Ishikawa (cell line): ENCODE results near the gene SF1.

ENCODE experiments used
- CEBPB ChIP-seq: IDR thresholded peaks from 2 replicates; pipeline ENCODE4 v1.6.1; 2012
- CREB1 ChIP-seq: IDR thresholded peaks from 2 replicates; pipeline ENCODE4 v1.6.1; 2012; ENCODE audit warnings: low read depth
- EP300 ChIP-seq: IDR thresholded peaks from 2 replicates; pipeline ENCODE4 v1.6.1; 2012; ENCODE audit warnings: borderline replicate concordance
- FOXM1 ChIP-seq: IDR thresholded peaks from 2 replicates; pipeline ENCODE4 v1.6.1; 2012; ENCODE audit warnings: low read depth, borderline replicate concordance
- MAX ChIP-seq: IDR thresholded peaks from 2 replicates; pipeline ENCODE4 v1.6.1; 2012
- NFIC ChIP-seq: IDR thresholded peaks from 2 replicates; pipeline ENCODE4 v1.6.1; 2012
- RAD21 ChIP-seq: IDR thresholded peaks from 2 replicates; pipeline ENCODE4 v1.6.1; 2012; ENCODE audit warnings: low read depth
- REST ChIP-seq: IDR thresholded peaks from 2 replicates; pipeline ENCODE4 v1.6.1; 2012; ENCODE audit warnings: low read depth, mild to moderate bottlenecking
- TAF1 ChIP-seq: IDR thresholded peaks from 2 replicates; pipeline ENCODE4 v1.6.1; 2012; ENCODE audit warnings: low read depth, mild to moderate bottlenecking
- TCF12 ChIP-seq: IDR thresholded peaks from 2 replicates; pipeline ENCODE4 v1.6.1; 2012; ENCODE audit warnings: low read depth
- TEAD4 ChIP-seq: IDR thresholded peaks from 2 replicates; pipeline ENCODE4 v1.6.1; 2012
- USF1 ChIP-seq: IDR thresholded peaks from 2 replicates; pipeline ENCODE4 v1.6.1; 2012
- YY1 ChIP-seq: IDR thresholded peaks from 2 replicates; pipeline ENCODE4 v1.6.1; 2012; ENCODE audit warnings: low read depth
- ZBTB7A ChIP-seq: IDR thresholded peaks from 2 replicates; pipeline ENCODE4 v1.6.1; 2012; ENCODE audit warnings: low read depth

The SF1 gene

GRCh38 chr11:64770120-64770519 is 8.2 kb downstream of the SF1 start:
- TF ChIP-seq USF1 (no peak), CEBPB (no peak), CREB1 (no peak), TCF12 (no peak), RAD21 (no peak), NFIC (no peak), YY1 (no peak), REST (no peak), TAF1 (no peak), ZBTB7A (no peak), MAX (no peak), TEAD4 (no peak), EP300 (no peak), FOXM1 (no peak)

GRCh38 chr11:64769283-64769682 is 9.1 kb downstream of the SF1 start:
- TF ChIP-seq TAF1 (no peak), USF1 (no peak), MAX (no peak)

GRCh38 chr11:64768300-64768694 is 10.0 kb downstream of the SF1 start:
- TF ChIP-seq MAX (no peak), YY1 (no peak), TAF1 (no peak), CEBPB (no peak), REST (no peak)

- TF ChIP-seq EP300, result no peak
- TF ChIP-seq TEAD4, result no peak
- TF ChIP-seq ZBTB7A, result no peak
- no peak for TF ChIP-seq RAD21
- no peak for TF ChIP-seq REST
- no peak for TF ChIP-seq CEBPB
Measured at GRCh38 chr11:64767344-64768299, 10.7 kb downstream of the SF1 start.

GRCh38 chr11:64766881-64767280 is 11.5 kb downstream of the SF1 start:
- TF ChIP-seq CREB1 (no peak), YY1 (no peak), NFIC (no peak)
